UCSD-AML1 (cell line): Measurements from ENCODE around the gene HSPB1.
"Not testable (repeated sequence)": the region's sequence is repeated elsewhere in the genome, so short reads cannot be mapped to it uniquely, and the experiment has no call there.

ENCODE experiments used
- DNase-seq: peaks from one replicate; lab custom pipeline; 2025; ENCODE audit not compliant: unreplicated experiment; lab: John Stamatoyannopoulos, UW

HSPB1 gene

GRCh38 chr7:76303202-76304147, 1.0 kb downstream of the HSPB1 start:
- DNase-seq: peak; percentile 83

- DNase-seq: no peak
Measured at GRCh38 chr7:76304888-76305375, 2.5 kb downstream of the HSPB1 start.

- not testable (repeated sequence) for DNase-seq
Measured at GRCh38 chr7:76308874-76309273, 6.4 kb downstream of the HSPB1 start.

- not testable (repeated sequence) for DNase-seq
Measured at GRCh38 chr7:76309341-76310101, 7.0 kb downstream of the HSPB1 start.

- DNase-seq: no peak
Measured at GRCh38 chr7:76310102-76310957, 7.9 kb downstream of the HSPB1 start.

- DNase-seq: not testable (repeated sequence)
Measured at GRCh38 chr7:76311838-76312237, 9.4 kb downstream of the HSPB1 start.

GRCh38 chr7:76314042-76314721, 11.7 kb downstream of the HSPB1 start:
- peak; percentile 86 for DNase-seq

- DNase-seq: not testable (repeated sequence)
Measured at GRCh38 chr7:76314740-76315139, 12.3 kb downstream of the HSPB1 start.

GRCh38 chr7:76315364-76315763, 12.9 kb downstream of the HSPB1 start:
- DNase-seq: peak; percentile 47

- no peak for DNase-seq
Measured at GRCh38 chr7:76316984-76317781, 14.7 kb downstream of the HSPB1 start.

GRCh38 chr7:76317782-76318487, 15.5 kb downstream of the HSPB1 start:
- peak; percentile 88 for DNase-seq

GRCh38 chr7:76318488-76319353, 16.2 kb downstream of the HSPB1 start:
- DNase-seq: peak; percentile 35

GRCh38 chr7:76325092-76325491, 22.6 kb downstream of the HSPB1 start:
- DNase-seq: no peak

GRCh38 chr7:76325811-76326210, 23.3 kb downstream of the HSPB1 start:
- DNase-seq: no peak

- no peak for DNase-seq
Measured at GRCh38 chr7:76326646-76327233, 24.3 kb downstream of the HSPB1 start.

GRCh38 chr7:76327610-76328009, 25.1 kb downstream of the HSPB1 start:
- DNase-seq: no peak

GRCh38 chr7:76328389-76328788, 25.9 kb downstream of the HSPB1 start:
- no peak for DNase-seq
